Measurements from ENCODE around the gene ATP8A1.

ATP8A1 gene

GRCh38 chr4:42615131-42615763 is 41.7 kb downstream of the ATP8A1 start:
- Histone ChIP-seq H3K27me3 (ENCODE audit: control insufficient read depth, insufficient read depth, low read length) (no peaks in the 10 kb centered on the region), H3K4me3 (ENCODE audit: low read length) (no peak overlapping the region), H3K9ac (ENCODE audit: low read length) (no peak overlapping the region), H3K36me3 (ENCODE audit: control insufficient read depth, insufficient read depth, low read length) (no peaks in the 10 kb centered on the region), H3K9me3 (ENCODE audit: control insufficient read depth, low read length) (no peaks in the 10 kb centered on the region), H3K4me1 (ENCODE audit: control insufficient read depth, insufficient read depth, low read length) (no peaks in the 10 kb centered on the region)

DNA sequence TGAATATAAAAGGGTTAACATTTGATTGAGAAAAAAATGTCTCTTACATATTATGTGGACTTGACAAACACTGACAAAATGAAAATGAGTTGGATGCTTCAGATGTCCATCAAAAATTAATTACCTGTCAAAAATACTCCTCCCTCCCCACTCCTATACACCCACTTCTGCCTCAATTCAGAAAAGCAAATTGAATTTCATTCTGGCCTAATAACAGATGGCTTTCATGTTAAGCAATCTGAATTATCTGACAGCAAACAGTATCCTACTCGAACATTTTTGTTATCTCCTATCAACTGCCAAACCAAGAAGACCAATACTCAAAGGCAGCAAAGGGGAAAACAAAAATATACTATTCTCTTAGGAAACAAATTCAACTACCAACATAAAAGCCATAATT is 44.0 kb downstream of the ATP8A1 start:
- Histone ChIP-seq H3K36me3 (ENCODE audit: control insufficient read depth, insufficient read depth, low read length) (no peaks in the 10 kb centered on the region), H3K27me3 (ENCODE audit: control insufficient read depth, insufficient read depth, low read length) (no peaks in the 10 kb centered on the region), H3K9ac (ENCODE audit: low read length) (no peak overlapping the region), H3K9me3 (ENCODE audit: control insufficient read depth, low read length) (no peaks in the 10 kb centered on the region), H3K4me3 (ENCODE audit: low read length) (no peak overlapping the region), H3K4me1 (ENCODE audit: control insufficient read depth, insufficient read depth, low read length) (no peaks in the 10 kb centered on the region)

DNA sequence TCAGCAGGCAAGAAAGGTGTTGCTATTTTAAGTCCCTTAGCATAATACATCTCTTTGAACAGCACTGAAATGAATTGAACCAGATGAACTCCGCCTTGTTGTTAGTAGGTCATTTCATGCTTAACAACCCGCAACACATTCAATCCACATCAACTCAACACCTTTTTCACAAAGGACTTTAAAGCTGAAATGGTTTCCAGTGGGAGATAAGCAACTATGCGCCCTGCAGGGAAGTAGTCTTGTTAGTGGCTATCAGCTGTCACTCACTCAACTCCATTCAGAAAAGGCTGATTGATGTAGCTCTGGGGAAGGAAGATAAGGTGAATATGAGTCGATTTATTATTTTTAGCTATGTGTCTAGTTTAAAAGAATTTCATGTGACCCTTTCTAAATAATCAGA is 46.0 kb downstream of the ATP8A1 start:
- Histone ChIP-seq H3K9me3 (ENCODE audit: control insufficient read depth, low read length) (no peaks in the 10 kb centered on the region), H3K4me1 (ENCODE audit: control insufficient read depth, insufficient read depth, low read length) (no peaks in the 10 kb centered on the region), H3K4me3 (ENCODE audit: low read length) (no peak overlapping the region), H3K9ac (ENCODE audit: low read length) (no peak overlapping the region), H3K36me3 (ENCODE audit: control insufficient read depth, insufficient read depth, low read length) (no peaks in the 10 kb centered on the region), H3K27me3 (ENCODE audit: control insufficient read depth, insufficient read depth, low read length) (no peaks in the 10 kb centered on the region)

GRCh38 chr4:42609051-42609450 is 47.9 kb downstream of the ATP8A1 start:
- no peaks in the 10 kb centered on the region for H3K36me3 ChIP-seq (ENCODE audit: control insufficient read depth, insufficient read depth, low read length)
- H3K4me3 ChIP-seq (ENCODE audit: low read length) = no peak overlapping the region
- H3K4me1 ChIP-seq (ENCODE audit: control insufficient read depth, insufficient read depth, low read length) = no peaks in the 10 kb centered on the region
- H3K9me3 ChIP-seq (ENCODE audit: control insufficient read depth, low read length) = no peaks in the 10 kb centered on the region
- H3K9ac ChIP-seq (ENCODE audit: low read length) = no peak overlapping the region
- H3K27me3 ChIP-seq (ENCODE audit: control insufficient read depth, insufficient read depth, low read length) = no peaks in the 10 kb centered on the region

- H3K4me1 ChIP-seq (ENCODE audit: control insufficient read depth, insufficient read depth, low read length) = no peaks in the 10 kb centered on the region
- H3K4me3 ChIP-seq (ENCODE audit: low read length) = no peak overlapping the region
- no peak overlapping the region for H3K9ac ChIP-seq (ENCODE audit: low read length)
- H3K27me3 ChIP-seq (ENCODE audit: control insufficient read depth, insufficient read depth, low read length) = no peaks in the 10 kb centered on the region
- H3K36me3 ChIP-seq (ENCODE audit: control insufficient read depth, insufficient read depth, low read length) = no peaks in the 10 kb centered on the region
- no peaks in the 10 kb centered on the region for H3K9me3 ChIP-seq (ENCODE audit: control insufficient read depth, low read length)
Observed at GRCh38 chr4:42608551-42608950, 48.4 kb downstream of the ATP8A1 start.

- no peaks in the 10 kb centered on the region for H3K9me3 ChIP-seq (ENCODE audit: control insufficient read depth, low read length)
- H3K9ac ChIP-seq (ENCODE audit: low read length) = no peak overlapping the region
- H3K4me3 ChIP-seq (ENCODE audit: low read length) = no peak overlapping the region
- no peaks in the 10 kb centered on the region for H3K4me1 ChIP-seq (ENCODE audit: control insufficient read depth, insufficient read depth, low read length)
- no peaks in the 10 kb centered on the region for H3K36me3 ChIP-seq (ENCODE audit: control insufficient read depth, insufficient read depth, low read length)
- no peaks in the 10 kb centered on the region for H3K27me3 ChIP-seq (ENCODE audit: control insufficient read depth, insufficient read depth, low read length)
Observed at GRCh38 chr4:42607011-42607726, 49.7 kb downstream of the ATP8A1 start.

DNA sequence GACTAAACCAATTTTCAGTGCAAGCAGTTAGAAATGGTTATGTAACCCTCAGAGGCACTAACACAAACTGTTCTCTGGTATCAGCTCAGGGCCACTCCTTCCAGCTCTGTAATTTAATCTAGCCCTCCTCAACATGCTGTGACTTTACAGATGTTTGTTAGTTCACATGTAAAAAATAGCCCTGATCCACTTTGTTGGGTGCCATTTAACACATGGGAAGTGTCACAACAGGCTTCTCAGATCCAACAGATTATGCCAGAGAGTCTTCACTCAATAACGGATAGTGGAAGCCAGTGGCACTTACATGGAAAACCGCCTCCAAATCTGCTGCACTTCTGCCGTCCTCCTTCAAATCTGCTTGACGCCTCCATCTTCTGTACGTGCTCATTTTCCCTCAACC is 51.6 kb downstream of the ATP8A1 start:
- Histone ChIP-seq H3K27me3 (ENCODE audit: control insufficient read depth, insufficient read depth, low read length) (no peaks in the 10 kb centered on the region), H3K36me3 (ENCODE audit: control insufficient read depth, insufficient read depth, low read length) (no peaks in the 10 kb centered on the region), H3K4me3 (ENCODE audit: low read length) (no peak overlapping the region), H3K4me1 (ENCODE audit: control insufficient read depth, insufficient read depth, low read length) (no peaks in the 10 kb centered on the region), H3K9me3 (ENCODE audit: control insufficient read depth, low read length) (no peaks in the 10 kb centered on the region), H3K9ac (ENCODE audit: low read length) (no peak overlapping the region)

DNA sequence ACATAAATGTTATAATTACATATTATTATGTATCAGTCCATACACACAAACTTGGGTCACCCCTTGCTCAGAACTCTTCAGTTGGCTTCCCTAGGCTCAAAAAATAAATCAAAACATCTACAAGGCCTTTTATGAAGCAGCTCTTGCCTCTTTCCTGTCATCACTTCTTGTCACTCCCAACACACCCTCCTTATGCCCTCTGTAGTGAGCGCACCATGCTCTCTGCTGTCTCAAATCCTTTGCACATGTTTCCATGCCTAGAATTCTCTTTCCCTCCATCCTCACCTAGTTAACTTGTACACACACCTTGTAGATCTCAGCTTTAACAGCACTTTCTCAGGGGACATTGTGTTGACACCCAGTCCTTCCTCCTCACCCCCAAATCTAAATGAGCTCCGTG is 53.0 kb downstream of the ATP8A1 start:
- Histone ChIP-seq H3K27me3 (ENCODE audit: control insufficient read depth, insufficient read depth, low read length) (no peaks in the 10 kb centered on the region), H3K4me3 (ENCODE audit: low read length) (no peak overlapping the region), H3K9me3 (ENCODE audit: control insufficient read depth, low read length) (no peaks in the 10 kb centered on the region), H3K9ac (ENCODE audit: low read length) (no peak overlapping the region), H3K36me3 (ENCODE audit: control insufficient read depth, insufficient read depth, low read length) (no peaks in the 10 kb centered on the region), H3K4me1 (ENCODE audit: control insufficient read depth, insufficient read depth, low read length) (no peaks in the 10 kb centered on the region)

DNA sequence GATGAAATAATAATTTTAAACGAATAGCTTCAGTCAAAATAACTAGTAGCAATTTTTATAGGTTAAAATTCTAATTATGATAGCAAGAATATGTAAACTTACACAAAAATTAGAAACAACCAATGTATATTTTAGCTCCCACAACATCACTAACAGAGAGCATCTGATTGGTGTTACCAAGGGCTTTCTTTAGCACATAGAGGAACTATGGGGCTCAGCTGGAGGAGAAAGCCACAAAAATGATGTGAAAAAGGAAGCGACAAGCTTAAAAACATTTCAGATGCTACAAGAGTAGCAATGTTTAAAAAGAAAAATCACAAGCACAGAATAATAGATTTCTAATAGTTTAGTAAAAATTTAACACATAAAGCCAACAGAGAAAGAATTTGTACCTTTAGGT is 56.3 kb downstream of the ATP8A1 start:
- H3K4me3 ChIP-seq (ENCODE audit: low read length) = no peak overlapping the region
- no peaks in the 10 kb centered on the region for H3K27me3 ChIP-seq (ENCODE audit: control insufficient read depth, insufficient read depth, low read length)
- H3K9me3 ChIP-seq (ENCODE audit: control insufficient read depth, low read length) = no peaks in the 10 kb centered on the region
- H3K36me3 ChIP-seq (ENCODE audit: control insufficient read depth, insufficient read depth, low read length) = no peaks in the 10 kb centered on the region
- H3K4me1 ChIP-seq (ENCODE audit: control insufficient read depth, insufficient read depth, low read length) = no peaks in the 10 kb centered on the region
- no peak overlapping the region for H3K9ac ChIP-seq (ENCODE audit: low read length)

DNA sequence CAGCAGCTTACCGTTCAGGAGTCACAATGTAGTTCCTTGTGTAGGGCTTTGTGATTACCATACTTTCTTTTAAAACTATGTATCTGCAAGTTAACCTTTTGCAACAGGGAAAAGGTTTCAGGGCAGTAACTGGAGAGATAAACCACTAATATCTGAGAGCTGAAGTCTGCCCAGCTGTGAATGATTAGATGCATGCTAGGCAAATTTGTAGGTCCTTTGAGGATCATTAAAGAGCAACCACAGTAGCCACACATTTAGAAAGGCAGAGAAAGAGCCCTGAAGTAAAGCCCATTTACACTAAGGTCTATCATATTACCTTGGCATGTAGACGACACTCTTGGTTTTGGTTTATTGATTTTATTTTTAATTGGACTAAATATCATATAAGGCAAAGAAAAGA is 60.0 kb downstream of the ATP8A1 start:
- Histone ChIP-seq H3K9me3 (ENCODE audit: control insufficient read depth, low read length) (no peaks in the 10 kb centered on the region), H3K27me3 (ENCODE audit: control insufficient read depth, insufficient read depth, low read length) (no peaks in the 10 kb centered on the region), H3K36me3 (ENCODE audit: control insufficient read depth, insufficient read depth, low read length) (no peaks in the 10 kb centered on the region), H3K4me3 (ENCODE audit: low read length) (no peak overlapping the region), H3K4me1 (ENCODE audit: control insufficient read depth, insufficient read depth, low read length) (no peaks in the 10 kb centered on the region), H3K9ac (ENCODE audit: low read length) (no peak overlapping the region)

DNA sequence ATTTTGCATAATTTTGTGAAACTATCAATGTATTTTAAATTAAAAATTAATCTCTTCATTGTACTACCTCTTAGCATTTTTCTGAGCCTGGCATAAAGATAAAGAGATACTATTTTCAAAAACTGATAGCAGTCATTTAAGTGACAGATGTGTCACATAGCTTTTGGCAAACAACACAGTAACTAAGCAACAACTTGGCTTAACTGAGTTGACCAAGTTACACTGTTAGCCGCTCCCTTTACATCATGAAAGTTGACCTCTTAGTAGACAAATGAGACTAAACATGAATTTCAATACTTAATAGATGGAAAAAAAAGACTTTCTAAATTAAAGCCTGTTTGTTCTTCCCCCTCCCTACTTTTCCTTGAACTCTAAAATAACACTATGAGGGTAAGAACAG is 62.0 kb downstream of the ATP8A1 start:
- H3K27me3 ChIP-seq (ENCODE audit: control insufficient read depth, insufficient read depth, low read length) = no peaks in the 10 kb centered on the region
- H3K9ac ChIP-seq (ENCODE audit: low read length) = no peak overlapping the region
- H3K9me3 ChIP-seq (ENCODE audit: control insufficient read depth, low read length) = no peaks in the 10 kb centered on the region

DNA sequence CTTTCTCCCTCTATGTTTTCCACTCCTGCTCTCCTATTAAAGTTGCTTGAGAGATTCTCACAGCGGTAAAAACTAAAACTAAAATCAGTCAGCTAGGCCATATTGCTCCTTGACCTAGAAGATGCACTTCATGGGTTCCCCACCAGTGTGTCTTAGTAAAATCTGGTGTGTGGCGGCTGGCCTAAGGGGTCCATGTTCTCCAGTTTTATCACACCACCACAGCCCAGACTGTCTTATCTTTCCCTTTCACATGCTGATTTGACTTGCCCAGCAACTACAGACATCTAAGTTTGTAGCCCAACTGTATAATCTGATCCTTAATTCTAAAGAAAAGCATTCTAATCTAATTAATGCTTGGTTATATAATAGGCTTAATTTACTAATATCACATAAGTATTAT is 68.0 kb downstream of the ATP8A1 start:
- Histone ChIP-seq H3K9ac (ENCODE audit: low read length) (no peak overlapping the region), H3K4me1 (ENCODE audit: control insufficient read depth, insufficient read depth, low read length) (no peaks in the 10 kb centered on the region), H3K4me3 (ENCODE audit: low read length) (no peak overlapping the region), H3K9me3 (ENCODE audit: control insufficient read depth, low read length) (no peaks in the 10 kb centered on the region), H3K27me3 (ENCODE audit: control insufficient read depth, insufficient read depth, low read length) (no peaks in the 10 kb centered on the region), H3K36me3 (ENCODE audit: control insufficient read depth, insufficient read depth, low read length) (no peaks in the 10 kb centered on the region)

More for the DNA sequence above, 62.0 kb downstream of the ATP8A1 start:
- H3K4me3 ChIP-seq (ENCODE audit: low read length) = no peak overlapping the region
- H3K36me3 ChIP-seq (ENCODE audit: control insufficient read depth, insufficient read depth, low read length) = no peaks in the 10 kb centered on the region
- H3K4me1 ChIP-seq (ENCODE audit: control insufficient read depth, insufficient read depth, low read length) = no peaks in the 10 kb centered on the region
